Endothelial cell of umbilical vein (primary cell): ENCODE measurements around the gene FAM110C. TPM values are rescaled to one million over a fixed set of nuclear protein-coding genes. Genes with fewer than 3 reads are reported as not detected.

Source experiments
- BruUV-seq: library from RNA; stranded (reverse); fragments of 400-500 nt; replicated peaks from 2 replicates; lab custom pipeline; 2021; lab: Mats Ljungman, UMichigan
- CTCF ChIA-PET: fragments of 300-600, 350-600 bp; sonication (Branson Sonifier 250); formaldehyde crosslinking; loops from one replicate; lab custom pipeline; 2021; ENCODE audit warnings: antibody characterized with exemption, inconsistent platforms; lab: Charles Lee
- POLR2A ChIA-PET: fragments of 300-600, 350-600 bp; sonication (Branson Sonifier 250); formaldehyde crosslinking; loops from one replicate; lab custom pipeline; 2021; ENCODE audit warnings: antibody characterized with exemption, inconsistent platforms; lab: Charles Lee
- DNase-seq: peaks from one replicate; pipeline ENCODE4 v3.0.0-alpha.2; 2011; ENCODE audit warnings: low read depth, low spot score
- FAIRE-seq: peaks from 2 replicates; lab custom pipeline; 2011; peaks lifted over from hg19 to GRCh38; lab: Jason Lieb, UNC
- H2AFZ ChIP-seq: 2 replicates; pipeline ENCODE4 v1.6.0; 2012; ENCODE audit warnings: low read depth, low read length, control low read depth, inconsistent platforms
- H3K27ac ChIP-seq: 2 replicates; pipeline ENCODE4 v1.5.1; 2011; ENCODE audit warnings: low read depth, mild to moderate bottlenecking, control low read depth, low read length, moderate library complexity; ENCODE audit not compliant: insufficient read depth
- H3K27me3 ChIP-seq, 2 experiments: 2 replicates each; pipeline versions ENCODE4 v1.6.0 to v1.6.1; 2011; ENCODE audit warnings: low read length in 2 of 2, mixed read lengths in 1 of 2; ENCODE audit not compliant: control insufficient read depth in 2 of 2, insufficient read depth in 2 of 2
- H3K36me3 ChIP-seq, 2 experiments: 2 replicates in 1 of 2; 3 replicates in 1 of 2; pipeline ENCODE4 v1.5.1; 2011; ENCODE audit warnings: low read length in 2 of 2, mild to moderate bottlenecking in 1 of 2, moderate library complexity in 1 of 2; ENCODE audit not compliant: control insufficient read depth in 2 of 2, insufficient read depth in 2 of 2; ENCODE audit errors: extremely low read depth in 1 of 2
- H3K4me1 ChIP-seq: 3 replicates; pipeline ENCODE4 v1.5.1; 2011; ENCODE audit warnings: mild to moderate bottlenecking, low read length; ENCODE audit not compliant: control insufficient read depth, insufficient read depth; ENCODE audit errors: extremely low read depth
- H3K4me2 ChIP-seq: 2 replicates; pipeline ENCODE4 v1.6.1; 2011; ENCODE audit warnings: low read length, control low read depth, mixed read lengths; ENCODE audit not compliant: insufficient read depth
- H3K4me3 ChIP-seq, 3 experiments: fragments of 200-600 bp in 1 of 3; sonication (generic), shearing (Covaris generic) in 1 of 3; replicated peaks in 1 of 3; 2 replicates each; pipeline ENCODE4 v1.5.1; 2011 to 2016; ENCODE audit warnings: control low read depth in 3 of 3, low read length in 3 of 3, mild to moderate bottlenecking in 2 of 3, inconsistent platforms in 1 of 3, low read depth in 1 of 3, moderate library complexity in 1 of 3; ENCODE audit not compliant: insufficient read depth in 1 of 3
- H3K79me2 ChIP-seq: 2 replicates; pipeline ENCODE4 v1.6.0; 2012; ENCODE audit warnings: low read length, inconsistent platforms; ENCODE audit not compliant: control insufficient read depth, insufficient read depth
- H3K9ac ChIP-seq: replicated peaks from 2 replicates; pipeline ENCODE3; 2011; ENCODE audit warnings: low read length, control low read depth; ENCODE audit not compliant: insufficient read depth; ENCODE audit errors: extremely low read depth
- H3K9me1 ChIP-seq: replicated peaks from 3 replicates; pipeline ENCODE4 v1.6.0; 2011; ENCODE audit warnings: mild to moderate bottlenecking, low read length; ENCODE audit not compliant: control insufficient read depth, insufficient read depth; ENCODE audit errors: extremely low read depth
- H3K9me3 ChIP-seq: replicated peaks from 2 replicates; pipeline ENCODE4 v1.5.1; 2012; ENCODE audit warnings: low read length, inconsistent platforms; ENCODE audit not compliant: control insufficient read depth, insufficient read depth
- H4K20me1 ChIP-seq: replicated peaks from 2 replicates; pipeline ENCODE3; 2011; ENCODE audit warnings: mild to moderate bottlenecking, low read length; ENCODE audit not compliant: control insufficient read depth, insufficient read depth; ENCODE audit errors: extremely low read depth
- CTCF ChIP-seq, 2 donors: IDR thresholded peaks; 1 replicate in 1 of 2; 2 replicates in 1 of 2; pipeline ENCODE4 v1.5.1; 2011; ENCODE audit warnings: low read length in 2 of 2, mild to moderate bottlenecking in 2 of 2, moderate library complexity in 2 of 2, control low read depth in 1 of 2, inconsistent platforms in 1 of 2, low read depth in 1 of 2; ENCODE audit not compliant: insufficient read depth in 1 of 2; ENCODE audit errors: extremely low read depth in 1 of 2
- EZH2 ChIP-seq: IDR thresholded peaks from 2 replicates; pipeline ENCODE4 v1.6.1; 2012; ENCODE audit warnings: borderline replicate concordance, low read depth, mild to moderate bottlenecking, moderate library complexity, low read length, inconsistent platforms; ENCODE audit not compliant: severe bottlenecking
- FOS ChIP-seq: IDR thresholded peaks from 2 replicates; pipeline ENCODE4 v1.6.1; 2011; ENCODE audit warnings: mild to moderate bottlenecking, low read length, moderate library complexity, borderline replicate concordance; ENCODE audit not compliant: insufficient read depth
- GATA2 ChIP-seq: IDR thresholded peaks from 2 replicates; pipeline ENCODE4 v1.7.0; 2011; ENCODE audit warnings: low read depth, mild to moderate bottlenecking, moderate library complexity, mixed read lengths, low read length; ENCODE audit not compliant: insufficient read length, insufficient read depth
- JUN ChIP-seq: IDR thresholded peaks from 2 replicates; pipeline ENCODE4 v1.6.1; 2011; ENCODE audit warnings: borderline replicate concordance, low read depth; ENCODE audit not compliant: insufficient read length, insufficient read depth
- MAX ChIP-seq: IDR thresholded peaks from 2 replicates; pipeline ENCODE4 v1.6.1; 2011; ENCODE audit not compliant: insufficient read depth, insufficient read length
- MYC ChIP-seq: IDR thresholded peaks from one replicate; pipeline ENCODE4 v1.6.1; 2011; ENCODE audit warnings: mild to moderate bottlenecking, low read depth, low read length
- POLR2A ChIP-seq: IDR thresholded peaks from 2 replicates; pipeline ENCODE4 v1.6.1; 2012; ENCODE audit warnings: low read depth, mild to moderate bottlenecking, control low read depth, low read length
- POLR2AphosphoS5 ChIP-seq: IDR thresholded peaks from 2 replicates; pipeline ENCODE4 v1.6.1; 2012; ENCODE audit warnings: low read depth, mild to moderate bottlenecking, control low read depth, low read length, moderate library complexity; ENCODE audit not compliant: insufficient read depth
- dilution Hi-C: fragments of 300-500 bp; cut with MboI; formaldehyde crosslinking; loops from one replicate; pipeline ENCODE4 v1.15.0; 2019; ENCODE audit warnings: low sequenced_read_pairs; ENCODE audit not compliant: extremely low pct_ligation_motif_present
- intact Hi-C: fragments of 100-400 bp; cut with micrococcal nuclease; formaldehyde crosslinking; loops from one replicate; pipeline ENCODE4 v1.10.0; 2022
- polyA plus RNA-seq, 4 experiments: library from polyadenylated mRNA; depleted of rRNA in 3 of 4; stranded (reverse) in 3 of 4; unstranded in 1 of 4; fragments of >200 nt; gene quantifications; 2 replicates each; pipeline versions ENCODE4 v1.2.1 to v1.2.3, GENCODE V29; 2011 to 2012; ENCODE audit warnings: missing spikeins in 1 of 4
- total RNA-seq: library from RNA; stranded (reverse); gene quantifications from 2 replicates; pipeline ENCODE4 v1.2.3, GENCODE V29; 2021

The FAM110C gene
- total and polyA plus RNA-seq, 2 donors (not counting 3 experiments of a cell fraction or from before 2014, with no cell fraction given), result not detected

GRCh38 chr2:84121-84520, 37.8 kb upstream of the FAM110C start:
- Histone ChIP-seq H2AFZ (no peak overlapping the region), H3K4me2 (no peak overlapping the region), H3K4me3 (no peak overlapping the region), H3K9me1 (no peaks in the 10 kb centered on the region), H3K4me1 (no peaks in the 10 kb centered on the region), H3K36me3 (no peaks in the 10 kb centered on the region), H3K27ac (no peak overlapping the region), H3K79me2 (no peaks in the 10 kb centered on the region), H4K20me1 (no peaks in the 10 kb centered on the region), H3K9me3 (no peaks in the 10 kb centered on the region), H3K27me3 (no peaks in the 10 kb centered on the region), H3K9ac (no peak overlapping the region)
- intact Hi-C loops (no loop called here), dilution Hi-C loops (no loop called here)
- FAIRE-seq, result no peak
- CTCF ChIA-PET, result no interaction called here
- TF ChIP-seq FOS (no peak), JUN (no peak), GATA2 (no peak), EZH2 (no peak), POLR2A (no peak), POLR2AphosphoS5 (no peak), CTCF (IDR thresholded peaks at IDR 0.05; ENCODE audit: extremely low read depth in 1 of 2, insufficient read depth in 1 of 2, low read depth in 1 of 2, low read length in 2 of 2) (no peak), MAX (no peak), MYC (no peak)
- no peak for DNase-seq
- POLR2A ChIA-PET, result no interaction called here
- BruUV-seq, result no TSS peak
